ENCODE data around the gene EPB41L2. TPM values are rescaled to one million over a fixed set of nuclear protein-coding genes. Genes with fewer than 3 reads are reported as not detected.

EPB41L2 gene
- total RNA-seq, 1 donor from 2014 or later = 124 TPM

- Histone ChIP-seq H3K9me3 (no peaks in the 10 kb centered on the region), H3K27ac (no peak overlapping the region), H3K36me3 (no peaks in the 10 kb centered on the region), H3K4me1 (peaks cover 5% of the 10 kb centered on the region), H3K4me3 (no peak overlapping the region), H3K27me3 (ENCODE audit: low read depth) (no peaks in the 10 kb centered on the region)
- intact Hi-C loops (cut with DNase I) = no loop called here
- TF ChIP-seq CTCF (IDR thresholded peaks at IDR 0.05) = no peak
- ATAC-seq (no peak), DNase-seq (no peak)
Measured at GRCh38 chr6:131067521-131067920, 4.5 kb upstream of the EPB41L2 start.

GRCh38 chr6:131065824-131066171 is 2.8 kb upstream of the EPB41L2 start:
- Histone ChIP-seq H3K27me3 (ENCODE audit: low read depth) (no peaks in the 10 kb centered on the region), H3K36me3 (no peaks in the 10 kb centered on the region), H3K9me3 (no peaks in the 10 kb centered on the region), H3K4me3 (no peak overlapping the region), H3K27ac (no peak overlapping the region), H3K4me1 (peaks cover 17% of the 10 kb centered on the region)
- intact Hi-C loops (cut with DNase I) = no loop called here
- ATAC-seq (no peak), DNase-seq (no peak)
- TF ChIP-seq CTCF (IDR thresholded peaks at IDR 0.05) = no peak

- Histone ChIP-seq H3K4me3 (no peak overlapping the region), H3K4me1 (peaks cover 18% of the 10 kb centered on the region), H3K27me3 (ENCODE audit: low read depth) (no peaks in the 10 kb centered on the region), H3K27ac (no peak overlapping the region), H3K36me3 (no peaks in the 10 kb centered on the region), H3K9me3 (no peaks in the 10 kb centered on the region)
- ATAC-seq (no peak), DNase-seq (no peak)
- no peak for TF ChIP-seq CTCF (IDR thresholded peaks at IDR 0.05)
- intact Hi-C loops (cut with DNase I) = no loop called here
Measured at GRCh38 chr6:131065112-131065823, 2.2 kb upstream of the EPB41L2 start.

- no peak for TF ChIP-seq CTCF (IDR thresholded peaks at IDR 0.05)
- DNase-seq (no peak), ATAC-seq (no peak)
- Histone ChIP-seq H3K36me3 (no peaks in the 10 kb centered on the region), H3K4me1 (peaks cover 18% of the 10 kb centered on the region), H3K4me3 (peak overlapping the region; percentile 87), H3K27me3 (ENCODE audit: low read depth) (no peaks in the 10 kb centered on the region), H3K9me3 (no peaks in the 10 kb centered on the region), H3K27ac (peak overlapping the region; percentile 80)
- intact Hi-C loops (cut with DNase I) = no loop called here
Measured at GRCh38 chr6:131063764-131064272, 773 bp upstream of the EPB41L2 start.

GRCh38 chr6:131062241-131063027 is 611 bp downstream of the EPB41L2 start:
- intact Hi-C loops (cut with DNase I) = no loop called here
- no peaks in the 10 kb centered on the region for H3K9me3 ChIP-seq
- H3K27me3 ChIP-seq (ENCODE audit: low read depth) = no peaks in the 10 kb centered on the region
- peak overlapping the region; percentile 80 for H3K27ac ChIP-seq
- peak; percentile 59 for ATAC-seq
- DNase-seq = peak; percentile 51
- no peak for TF ChIP-seq CTCF (IDR thresholded peaks at IDR 0.05)
- H3K4me3 ChIP-seq = peak overlapping the region; percentile 87
- H3K4me1 ChIP-seq = peaks cover 18% of the 10 kb centered on the region
- no peaks in the 10 kb centered on the region for H3K36me3 ChIP-seq
